Hepatocyte (in vitro differentiated cells): ENCODE data around the gene ABHD2. TPM values are rescaled to one million over a fixed set of nuclear protein-coding genes. Genes with fewer than 3 reads are reported as not detected.

Experiments used
- DNase-seq: peaks from one replicate; pipeline ENCODE4 v3.0.0-alpha.2; 2016; ENCODE audit warnings: low spot score
- H2AFZ ChIP-seq: fragments of 200-600 bp; sonication (generic); 2 replicates; pipeline ENCODE4 v1.6.0; 2016; ENCODE audit warnings: antibody characterized with exemption, mild to moderate bottlenecking
- H3K27ac ChIP-seq: fragments of 200-600 bp; sonication (generic); 2 replicates; pipeline ENCODE4 v1.5.1; 2016; ENCODE audit warnings: mild to moderate bottlenecking
- H3K27me3 ChIP-seq: fragments of 200-600 bp; sonication (generic); 2 replicates; pipeline ENCODE4 v1.6.1; 2016
- H3K36me3 ChIP-seq: fragments of 200-600 bp; sonication (generic); replicated peaks from 2 replicates; pipeline ENCODE4 v1.5.1; 2016; ENCODE audit warnings: low read depth; ENCODE audit not compliant: insufficient read depth
- H3K4me1 ChIP-seq: fragments of 200-600 bp; sonication (generic); 2 replicates; pipeline ENCODE4 v1.5.1; 2016; ENCODE audit warnings: mild to moderate bottlenecking, moderate library complexity; ENCODE audit not compliant: insufficient read depth
- H3K4me2 ChIP-seq: fragments of 200-600 bp; sonication (generic); 2 replicates; pipeline ENCODE4 v1.6.0; 2016
- H3K4me3 ChIP-seq: fragments of 200-600 bp; sonication (generic); 2 replicates; pipeline ENCODE4 v1.5.1; 2016; ENCODE audit warnings: mild to moderate bottlenecking
- H3K79me2 ChIP-seq: fragments of 200-600 bp; sonication (generic); 2 replicates; pipeline ENCODE4 v1.6.0; 2017; ENCODE audit warnings: mild to moderate bottlenecking
- H3K9me2 ChIP-seq: fragments of 200-600 bp; sonication (generic); replicated peaks from 2 replicates; pipeline ENCODE4 v1.6.0; 2017; ENCODE audit warnings: mild to moderate bottlenecking; ENCODE audit not compliant: insufficient read depth
- H3K9me3 ChIP-seq: fragments of 200-600 bp; sonication (generic); 2 replicates; pipeline ENCODE4 v1.5.1; 2016; ENCODE audit warnings: low read depth, mild to moderate bottlenecking
- H4K20me1 ChIP-seq: fragments of 200-600 bp; sonication (generic); 2 replicates; pipeline ENCODE4 v1.6.0; 2016; ENCODE audit warnings: mild to moderate bottlenecking; ENCODE audit not compliant: insufficient read depth, poor library complexity, severe bottlenecking
- EZH2 ChIP-seq: fragments of 200-600 bp; sonication (generic); IDR thresholded peaks from 2 replicates; pipeline ENCODE4 v1.6.1; 2016; ENCODE audit warnings: antibody characterized with exemption, mild to moderate bottlenecking, borderline replicate concordance
- EZH2phosphoT487 ChIP-seq: fragments of 200-600 bp; sonication (generic); IDR thresholded peaks from one replicate; pipeline ENCODE4 v1.6.1; 2018; ENCODE audit warnings: antibody characterized with exemption, mild to moderate bottlenecking, low read depth, moderate library complexity; ENCODE audit not compliant: unreplicated experiment, severe bottlenecking
- WGBS: methylation state at CpG from one replicate; pipeline ENCODE4 v1.1.6; 2016; ENCODE audit warnings: low lambda C conversion rate; ENCODE audit errors: missing lambda C conversion rate; 5-methylcytosine and 5-hydroxymethylcytosine counted together
- polyA plus RNA-seq: library from polyadenylated mRNA; unstranded; fragments of >200 nt; fragmentation: Nextera tagmentation; extraction: Ambion mirVana; gene quantifications from 2 replicates; pipeline ENCODE4 v1.2.1, GENCODE V29; 2016
- total RNA-seq: library from RNA; depleted of rRNA; stranded (reverse); fragments of >200 nt; gene quantifications from 2 replicates; pipeline ENCODE4 v1.2.3, GENCODE V29; 2014
- TF ChIP-seq, protein P1 (sequence below): fragments of 200-600 bp; sonication (generic); IDR thresholded peaks from 2 replicates; pipeline ENCODE4 v1.5.1; 2016; ENCODE audit warnings: antibody characterized with exemption, mild to moderate bottlenecking; ENCODE audit not compliant: poor library complexity

ABHD2 gene
- total and polyA plus RNA-seq, 2 experiments from 2014 or later: 11.7 to 59.7 TPM

DNA sequence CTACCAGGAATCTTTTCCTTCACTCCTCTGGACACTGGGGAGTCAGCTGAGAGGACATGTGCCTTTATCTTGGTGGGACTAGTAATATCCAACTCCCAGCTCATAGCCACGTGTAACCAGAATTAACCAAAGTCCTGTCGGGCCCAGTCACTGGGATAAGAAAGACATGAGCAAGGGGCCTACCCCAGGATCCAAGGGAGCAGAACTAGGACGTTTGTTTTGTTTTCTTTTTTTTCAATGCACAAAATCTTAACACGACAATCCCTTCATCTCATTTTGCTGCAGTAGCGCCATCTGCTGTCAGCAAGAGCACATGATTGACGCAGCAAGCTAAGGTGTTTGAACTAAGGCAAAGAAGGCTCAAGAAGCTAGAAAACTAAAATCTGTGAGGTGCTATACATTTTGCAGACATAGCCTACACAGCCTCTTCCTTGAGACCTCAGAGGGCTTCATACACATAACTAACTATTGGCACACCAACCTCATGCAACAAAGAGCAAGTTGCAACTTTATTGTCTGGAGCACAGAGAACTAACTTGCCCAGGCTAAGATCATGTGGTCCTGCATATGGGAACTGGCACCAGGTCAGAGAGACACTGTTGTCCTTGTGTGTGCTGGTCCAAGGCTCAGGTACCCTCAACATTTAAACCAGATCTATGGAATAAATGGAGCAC is 89.5 kb downstream of the ABHD2 start:
- TF ChIP-seq, protein P1, sequence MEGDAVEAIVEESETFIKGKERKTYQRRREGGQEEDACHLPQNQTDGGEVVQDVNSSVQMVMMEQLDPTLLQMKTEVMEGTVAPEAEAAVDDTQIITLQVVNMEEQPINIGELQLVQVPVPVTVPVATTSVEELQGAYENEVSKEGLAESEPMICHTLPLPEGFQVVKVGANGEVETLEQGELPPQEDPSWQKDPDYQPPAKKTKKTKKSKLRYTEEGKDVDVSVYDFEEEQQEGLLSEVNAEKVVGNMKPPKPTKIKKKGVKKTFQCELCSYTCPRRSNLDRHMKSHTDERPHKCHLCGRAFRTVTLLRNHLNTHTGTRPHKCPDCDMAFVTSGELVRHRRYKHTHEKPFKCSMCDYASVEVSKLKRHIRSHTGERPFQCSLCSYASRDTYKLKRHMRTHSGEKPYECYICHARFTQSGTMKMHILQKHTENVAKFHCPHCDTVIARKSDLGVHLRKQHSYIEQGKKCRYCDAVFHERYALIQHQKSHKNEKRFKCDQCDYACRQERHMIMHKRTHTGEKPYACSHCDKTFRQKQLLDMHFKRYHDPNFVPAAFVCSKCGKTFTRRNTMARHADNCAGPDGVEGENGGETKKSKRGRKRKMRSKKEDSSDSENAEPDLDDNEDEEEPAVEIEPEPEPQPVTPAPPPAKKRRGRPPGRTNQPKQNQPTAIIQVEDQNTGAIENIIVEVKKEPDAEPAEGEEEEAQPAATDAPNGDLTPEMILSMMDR: peak; percentile 97
- TF ChIP-seq EZH2: no peak
- TF ChIP-seq EZH2phosphoT487: no peak
- Histone ChIP-seq H3K4me3 (no peak overlapping the region), H4K20me1 (no peaks in the 10 kb centered on the region), H3K4me2 (no peak overlapping the region), H3K79me2 (no peaks in the 10 kb centered on the region), H3K27ac (no peak overlapping the region), H3K27me3 (no peaks in the 10 kb centered on the region), H2AFZ (no peak overlapping the region), H3K9me2 (no peaks in the 10 kb centered on the region), H3K36me3 (no peaks in the 10 kb centered on the region), H3K9me3 (no peaks in the 10 kb centered on the region), H3K4me1 (peaks cover 4% of the 10 kb centered on the region)
- WGBS: 15% methylated on average over 6 of the region's 6 CpGs
- DNase-seq: peak; percentile 81

- TF ChIP-seq EZH2: no peak
- no peak for TF ChIP-seq EZH2phosphoT487
- TF ChIP-seq, protein P1: no peak
- H3K4me3 ChIP-seq: no peak overlapping the region
- no peaks in the 10 kb centered on the region for H3K9me2 ChIP-seq
- H3K27me3 ChIP-seq: no peaks in the 10 kb centered on the region
- no peak overlapping the region for H3K4me2 ChIP-seq
- WGBS: 80% methylated on average over 11 of the region's 11 CpGs
- no peak for DNase-seq
- H3K36me3 ChIP-seq: no peaks in the 10 kb centered on the region
- H3K4me1 ChIP-seq: peaks cover 4% of the 10 kb centered on the region
- no peaks in the 10 kb centered on the region for H3K79me2 ChIP-seq
- no peak overlapping the region for H2AFZ ChIP-seq
- H3K27ac ChIP-seq: no peak overlapping the region
- no peaks in the 10 kb centered on the region for H4K20me1 ChIP-seq
- H3K9me3 ChIP-seq: no peaks in the 10 kb centered on the region
These were observed 90.2 kb downstream of the ABHD2 start for GRCh38 chr15:89178307-89178977.

DNA sequence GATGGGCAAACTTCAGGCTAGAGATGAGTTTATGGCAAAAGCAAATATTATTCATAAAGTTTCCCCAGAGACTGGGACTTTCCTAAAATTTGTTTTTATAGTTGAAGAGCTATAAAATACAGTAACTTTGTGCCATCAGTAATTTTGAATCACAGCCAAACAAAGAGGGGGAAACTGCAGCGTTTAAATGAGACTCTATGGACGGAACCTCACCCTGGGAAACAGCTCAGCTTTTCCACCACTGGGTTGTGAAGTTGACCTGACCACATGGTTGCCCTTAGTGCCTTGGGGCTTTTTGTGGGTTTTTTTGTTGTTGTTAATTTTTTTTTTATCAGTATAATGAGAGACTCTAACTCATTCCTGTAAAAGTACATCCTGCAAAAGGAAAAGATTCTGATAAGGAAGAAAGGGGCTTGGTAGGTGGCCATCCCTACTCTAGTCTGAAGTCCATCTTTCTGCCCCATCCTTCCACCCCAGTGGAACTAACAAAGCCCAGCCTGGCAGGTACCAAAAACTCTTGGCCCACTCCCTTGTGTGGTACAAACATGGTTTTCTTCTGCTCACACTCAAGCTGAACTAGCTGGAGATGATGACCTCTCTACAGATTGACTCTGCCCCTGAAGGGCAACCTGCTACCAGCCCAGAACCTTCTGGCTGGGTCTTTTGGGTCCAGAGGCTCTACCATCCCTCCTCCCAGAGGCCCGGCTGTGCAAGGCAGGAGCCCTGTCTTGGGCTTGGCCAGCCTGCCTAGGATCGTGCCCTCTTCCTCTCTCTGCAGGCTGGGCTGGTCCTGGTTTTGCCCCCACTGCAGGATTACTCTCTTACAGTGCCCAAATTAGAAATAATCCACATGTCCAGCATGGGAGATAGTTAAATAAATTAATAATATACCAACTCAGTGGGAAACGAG is 92.0 kb downstream of the ABHD2 start:
- H3K9me3 ChIP-seq: no peaks in the 10 kb centered on the region
- no peak overlapping the region for H3K4me2 ChIP-seq
- H3K27ac ChIP-seq: no peak overlapping the region
- TF ChIP-seq EZH2 (no peak), EZH2phosphoT487 (no peak)
- TF ChIP-seq, protein P1: no peak
- H3K4me1 ChIP-seq: peaks cover 4% of the 10 kb centered on the region
- no peaks in the 10 kb centered on the region for H4K20me1 ChIP-seq
- no peaks in the 10 kb centered on the region for H3K9me2 ChIP-seq
- DNase-seq: no peak
- no peaks in the 10 kb centered on the region for H3K79me2 ChIP-seq
- H3K36me3 ChIP-seq: no peaks in the 10 kb centered on the region
- H3K4me3 ChIP-seq: no peak overlapping the region
- 78% methylated on average over 5 of the region's 5 CpGs for WGBS
- H2AFZ ChIP-seq: no peak overlapping the region
- no peaks in the 10 kb centered on the region for H3K27me3 ChIP-seq
